ENCODE measurements around the gene GPR179.

GPR179 gene

GRCh38 chr17:38345743-38346142 is 2.0 kb upstream of the GPR179 start:
- FAIRE-seq: no peak

- no peak for FAIRE-seq
These were observed 627 bp upstream of the GPR179 start for GRCh38 chr17:38344420-38344745.

- no peak for FAIRE-seq
These were observed 709 bp downstream of the GPR179 start for GRCh38 chr17:38342886-38343607.

GRCh38 chr17:38341035-38341721 is 2.6 kb downstream of the GPR179 start:
- FAIRE-seq: no peak

GRCh38 chr17:38339891-38340290 is 3.9 kb downstream of the GPR179 start:
- FAIRE-seq: no peak

GRCh38 chr17:38338535-38338934 is 5.2 kb downstream of the GPR179 start:
- no peak for FAIRE-seq

GRCh38 chr17:38338053-38338452 is 5.7 kb downstream of the GPR179 start:
- no peak for FAIRE-seq

GRCh38 chr17:38336838-38337237 is 6.9 kb downstream of the GPR179 start:
- FAIRE-seq: no peak

GRCh38 chr17:38334480-38335364 is 9.0 kb downstream of the GPR179 start:
- FAIRE-seq: no peak

GRCh38 chr17:38333635-38334295 is 10.0 kb downstream of the GPR179 start:
- FAIRE-seq: no peak

GRCh38 chr17:38332735-38333134 is 11.0 kb downstream of the GPR179 start:
- no peak for FAIRE-seq

GRCh38 chr17:38330941-38331411 is 12.8 kb downstream of the GPR179 start:
- no peak for FAIRE-seq

- no peak for FAIRE-seq
These were observed 13.7 kb downstream of the GPR179 start for GRCh38 chr17:38329808-38330730.

GRCh38 chr17:38329284-38329683 is 14.5 kb downstream of the GPR179 start:
- FAIRE-seq: no peak

GRCh38 chr17:38328620-38329019 is 15.1 kb downstream of the GPR179 start:
- FAIRE-seq: no peak

GRCh38 chr17:38327936-38328335 is 15.8 kb downstream of the GPR179 start:
- FAIRE-seq: no peak

- FAIRE-seq: no peak
These were observed 16.6 kb downstream of the GPR179 start for GRCh38 chr17:38326996-38327792.

GRCh38 chr17:38325221-38325851 is 18.4 kb downstream of the GPR179 start:
- no peak for FAIRE-seq

GRCh38 chr17:38324772-38325171 is 19.0 kb downstream of the GPR179 start:
- FAIRE-seq: no peak

GRCh38 chr17:38324141-38324697 is 19.5 kb downstream of the GPR179 start:
- FAIRE-seq: no peak

Measured in TTC549 (cell line).